SK-N-MC (cell line): ENCODE measurements around the gene CASP10.

Source experiments
- EZH2 ChIP-seq: fragments of 200-600 bp; sonication (generic); IDR thresholded peaks from one replicate; pipeline ENCODE4 v1.6.1; 2017; ENCODE audit warnings: antibody characterized with exemption
- POLR2AphosphoS5 ChIP-seq: IDR thresholded peaks from 2 replicates; pipeline ENCODE4 v1.6.1; 2012; ENCODE audit warnings: mild to moderate bottlenecking, low read depth, low read length, borderline replicate concordance

- TF ChIP-seq EZH2 = no peak
- TF ChIP-seq POLR2AphosphoS5 = no peak
These were observed 32.4 kb upstream of the CASP10 start for GRCh38 chr2:201150454-201151020.
